NB4 (cell line): ENCODE results near the gene KITLG.
A peak's percentile ranks its signal among the peaks of the same experiment; 100 is the strongest.

Experiments used
- DNase-seq: peaks from one replicate; pipeline ENCODE4 v3.0.0; 2010; ENCODE audit warnings: low read depth
- H3K4me3 ChIP-seq: one replicate; pipeline ENCODE4 v1.5.1; 2011; ENCODE audit warnings: mild to moderate bottlenecking, low read depth, low read length, moderate library complexity
- MYC ChIP-seq: IDR thresholded peaks from 2 replicates; pipeline ENCODE4 v1.6.1; 2011; ENCODE audit warnings: low read depth, low read length
- POLR2A ChIP-seq: IDR thresholded peaks from 2 replicates; pipeline ENCODE4 v1.6.1; 2011; ENCODE audit warnings: mild to moderate bottlenecking; ENCODE audit not compliant: insufficient read length; ENCODE audit errors: extremely low read depth
- TF ChIP-seq, protein P1 (sequence below): IDR thresholded peaks from one replicate; pipeline ENCODE4 v1.5.1; 2012; ENCODE audit warnings: low read depth, low read length
- TF ChIP-seq, protein P2 (sequence below): IDR thresholded peaks from 2 replicates; pipeline ENCODE4 v1.6.1; 2011; ENCODE audit warnings: low read depth, low read length

The KITLG gene

DNA sequence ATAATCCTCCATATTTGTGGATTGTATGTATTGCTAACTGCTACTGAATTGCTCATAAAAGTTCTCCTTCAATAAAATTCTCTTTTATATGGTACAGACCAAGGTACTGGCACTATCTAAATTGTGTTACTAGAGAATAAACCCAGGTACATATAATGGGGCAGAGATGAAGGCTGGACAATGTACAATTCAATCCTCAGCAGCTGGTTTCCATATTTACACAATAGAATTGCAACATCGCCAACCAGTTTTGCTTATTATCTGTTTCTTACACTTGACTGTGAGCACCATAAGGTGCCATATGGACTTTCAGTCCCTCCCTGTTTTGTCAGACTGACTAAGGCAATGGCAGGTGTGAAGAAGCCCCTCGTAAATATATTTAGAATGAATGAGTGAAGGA lies 18.1 kb downstream of the KITLG start:
- TF ChIP-seq, protein P1, sequence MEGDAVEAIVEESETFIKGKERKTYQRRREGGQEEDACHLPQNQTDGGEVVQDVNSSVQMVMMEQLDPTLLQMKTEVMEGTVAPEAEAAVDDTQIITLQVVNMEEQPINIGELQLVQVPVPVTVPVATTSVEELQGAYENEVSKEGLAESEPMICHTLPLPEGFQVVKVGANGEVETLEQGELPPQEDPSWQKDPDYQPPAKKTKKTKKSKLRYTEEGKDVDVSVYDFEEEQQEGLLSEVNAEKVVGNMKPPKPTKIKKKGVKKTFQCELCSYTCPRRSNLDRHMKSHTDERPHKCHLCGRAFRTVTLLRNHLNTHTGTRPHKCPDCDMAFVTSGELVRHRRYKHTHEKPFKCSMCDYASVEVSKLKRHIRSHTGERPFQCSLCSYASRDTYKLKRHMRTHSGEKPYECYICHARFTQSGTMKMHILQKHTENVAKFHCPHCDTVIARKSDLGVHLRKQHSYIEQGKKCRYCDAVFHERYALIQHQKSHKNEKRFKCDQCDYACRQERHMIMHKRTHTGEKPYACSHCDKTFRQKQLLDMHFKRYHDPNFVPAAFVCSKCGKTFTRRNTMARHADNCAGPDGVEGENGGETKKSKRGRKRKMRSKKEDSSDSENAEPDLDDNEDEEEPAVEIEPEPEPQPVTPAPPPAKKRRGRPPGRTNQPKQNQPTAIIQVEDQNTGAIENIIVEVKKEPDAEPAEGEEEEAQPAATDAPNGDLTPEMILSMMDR: no peak
- TF ChIP-seq, protein P2, sequence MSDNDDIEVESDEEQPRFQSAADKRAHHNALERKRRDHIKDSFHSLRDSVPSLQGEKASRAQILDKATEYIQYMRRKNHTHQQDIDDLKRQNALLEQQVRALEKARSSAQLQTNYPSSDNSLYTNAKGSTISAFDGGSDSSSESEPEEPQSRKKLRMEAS: no peak
- TF ChIP-seq POLR2A (no peak), MYC (no peak)
- no peak overlapping the region for H3K4me3 ChIP-seq
- DNase-seq: no peak

DNA sequence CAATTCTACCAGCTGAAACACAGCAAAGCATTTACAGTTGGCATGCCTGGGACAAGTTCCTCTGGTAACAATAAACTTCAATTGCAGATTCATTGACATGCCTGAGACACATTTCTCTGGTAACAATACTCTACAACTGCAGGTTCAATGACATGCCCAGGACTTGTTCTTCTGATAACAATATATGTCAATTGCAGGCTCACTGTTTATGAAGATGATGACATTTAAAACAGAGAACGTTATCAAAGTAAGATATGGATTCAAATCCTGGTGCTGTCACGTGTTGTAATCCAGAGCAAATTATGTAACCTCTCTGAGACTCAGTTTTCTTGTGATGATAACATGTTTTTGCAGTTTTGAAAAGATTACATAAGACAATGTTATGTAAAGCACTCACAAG lies 20.5 kb downstream of the KITLG start:
- H3K4me3 ChIP-seq: no peak overlapping the region
- TF ChIP-seq, protein P2: no peak
- TF ChIP-seq, protein P1: no peak
- TF ChIP-seq POLR2A (no peak), MYC (no peak)
- DNase-seq: no peak

DNA sequence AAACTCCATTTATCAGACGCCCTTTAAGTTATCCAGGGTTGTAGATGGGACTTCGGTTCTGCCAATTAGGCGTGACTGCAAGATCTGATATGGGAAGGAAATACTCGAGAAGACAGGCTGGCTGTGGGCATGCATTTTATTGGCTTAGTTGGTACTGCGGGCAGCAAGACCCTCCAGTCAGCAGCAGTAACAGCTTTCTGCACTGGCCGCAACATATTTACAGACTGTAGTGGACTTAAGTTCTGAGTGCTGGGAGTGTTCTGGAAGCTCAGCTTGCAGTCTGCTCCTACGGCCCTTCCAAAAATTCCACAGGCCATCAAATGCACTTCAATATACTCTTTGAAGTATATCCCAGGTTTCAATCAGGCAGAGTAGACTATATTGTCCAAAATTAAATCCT lies 21.1 kb downstream of the KITLG start:
- TF ChIP-seq MYC: no peak
- TF ChIP-seq, protein P2: no peak
- TF ChIP-seq POLR2A: no peak
- TF ChIP-seq, protein P1: no peak
- no peak overlapping the region for H3K4me3 ChIP-seq
- no peak for DNase-seq

DNA sequence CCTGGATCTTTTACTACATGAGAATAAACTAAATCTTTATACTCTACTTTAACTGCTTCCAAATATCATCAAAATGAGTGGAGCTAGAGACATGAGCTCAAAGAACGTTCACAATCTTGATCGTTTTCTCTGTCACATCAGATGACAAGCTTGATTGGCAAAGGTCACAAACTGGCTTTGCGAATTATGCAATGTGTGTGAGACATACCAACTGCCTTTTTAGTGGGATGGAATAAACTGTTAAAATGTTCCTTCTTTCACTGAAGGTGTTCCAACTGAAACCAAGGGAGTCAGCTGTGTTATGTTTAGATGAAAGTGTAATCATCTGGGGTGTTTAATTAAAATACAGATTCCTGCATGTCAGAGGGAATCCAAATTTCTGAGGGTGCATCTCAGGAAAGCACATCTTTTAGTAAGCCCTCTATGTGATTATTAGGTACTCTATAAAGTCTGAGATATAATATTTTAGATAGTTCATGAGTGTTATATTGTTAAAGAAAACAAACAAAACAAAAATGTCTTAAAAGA lies 21.9 kb downstream of the KITLG start:
- peak; percentile 39 for DNase-seq
- no peak overlapping the region for H3K4me3 ChIP-seq
- TF ChIP-seq, protein P1: no peak
- no peak for TF ChIP-seq POLR2A

DNA sequence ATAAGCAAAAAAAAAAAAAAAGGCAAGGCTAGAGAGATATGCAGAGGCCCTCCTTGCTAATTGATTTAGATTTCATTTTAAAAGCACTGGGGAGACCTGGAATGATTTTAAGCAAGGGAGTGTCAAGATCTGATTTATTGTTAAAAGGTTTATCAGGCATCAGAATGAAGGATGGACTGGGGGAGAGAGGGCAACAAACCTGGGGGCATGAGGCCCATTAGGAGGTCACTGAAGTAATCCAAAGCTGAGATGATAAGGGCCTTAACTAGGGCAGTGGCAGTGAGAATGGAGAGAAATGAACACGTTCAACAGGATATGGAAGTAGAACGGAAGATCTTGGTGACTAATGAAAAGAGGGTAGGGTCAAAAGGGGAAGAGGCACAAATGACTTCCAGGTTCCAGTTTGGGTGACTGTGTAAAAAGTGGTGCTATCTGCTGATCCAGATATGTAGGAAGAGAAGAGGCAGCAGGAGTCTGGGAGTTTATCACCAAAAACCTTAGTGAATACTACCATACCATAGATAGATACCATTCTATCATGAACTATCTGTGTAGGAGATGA lies 24.0 kb downstream of the KITLG start:
- TF ChIP-seq POLR2A (no peak), MYC (no peak)
- TF ChIP-seq, protein P2: no peak
- TF ChIP-seq, protein P1: no peak
- DNase-seq: no peak

More for the DNA sequence above, 24.0 kb downstream of the KITLG start:
- H3K4me3 ChIP-seq: no peak overlapping the region
